NCI-H82 treated with DMSO at 0.1 percent for 48 hours (cell line): ENCODE data around the gene MSLN.

Source experiments
- DNase-seq: peaks from one replicate; lab custom pipeline; 2025; ENCODE audit not compliant: unreplicated experiment; lab: John Stamatoyannopoulos, UW

MSLN gene

DNA sequence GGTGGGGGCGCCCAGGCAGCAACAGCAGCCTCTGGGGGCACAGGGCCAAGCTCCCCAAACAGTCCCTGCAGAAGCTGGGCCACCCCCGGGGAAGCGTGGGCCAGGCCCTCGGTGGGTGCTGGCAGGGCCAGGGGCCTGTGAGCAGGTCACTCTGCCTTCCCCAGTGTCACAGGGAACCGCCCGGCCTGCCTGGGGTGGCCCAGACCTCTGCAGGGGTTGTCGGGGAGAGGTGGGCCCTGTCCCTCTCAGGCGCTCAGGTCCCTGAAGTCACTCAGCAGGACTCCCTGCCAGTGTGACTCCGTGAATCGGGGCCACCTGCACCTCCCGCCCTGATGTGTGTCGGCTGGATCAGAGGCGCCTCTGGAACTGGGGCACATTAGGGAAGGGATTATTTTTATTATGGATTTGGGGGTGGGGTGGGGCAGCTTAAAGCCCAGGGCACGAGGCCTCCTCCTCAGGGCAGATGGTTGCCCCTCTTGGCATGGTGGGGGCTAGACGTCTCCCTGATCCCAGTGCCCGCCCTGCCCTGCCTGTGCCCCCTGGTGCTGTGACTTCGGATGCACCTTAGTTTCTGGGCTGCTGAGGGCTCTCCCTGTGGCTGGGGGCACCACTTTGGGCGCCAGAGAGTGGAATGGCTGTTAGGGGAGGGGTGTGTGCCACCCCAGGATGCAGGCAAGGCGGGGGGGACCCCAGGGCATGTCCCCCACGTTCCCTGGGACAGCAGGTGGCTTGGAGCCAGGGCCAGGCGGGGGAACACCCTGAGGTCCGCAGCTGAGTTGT, 41.2 kb downstream of the MSLN start:
- no peak for DNase-seq

DNA sequence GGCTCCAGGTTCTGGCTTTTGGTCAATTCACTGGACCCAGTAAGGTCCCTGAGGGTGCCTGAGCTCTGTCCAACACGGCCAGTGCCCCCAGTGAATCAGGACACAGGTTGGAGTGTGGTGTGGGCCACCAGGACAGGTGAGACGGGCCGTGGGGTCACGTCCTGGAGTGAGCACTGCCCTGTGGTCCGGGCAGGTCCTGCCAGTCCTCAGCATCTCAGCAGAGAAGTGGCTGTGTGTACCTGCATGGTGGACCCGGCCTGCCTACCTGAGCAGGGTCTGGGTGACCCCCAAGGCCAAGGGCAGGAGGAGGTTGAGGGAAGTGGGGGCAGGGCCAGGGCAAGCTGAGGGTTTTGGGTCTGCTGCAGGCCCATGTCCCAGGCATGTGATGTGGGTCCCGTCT, 41.9 kb downstream of the MSLN start:
- no peak for DNase-seq

DNA sequence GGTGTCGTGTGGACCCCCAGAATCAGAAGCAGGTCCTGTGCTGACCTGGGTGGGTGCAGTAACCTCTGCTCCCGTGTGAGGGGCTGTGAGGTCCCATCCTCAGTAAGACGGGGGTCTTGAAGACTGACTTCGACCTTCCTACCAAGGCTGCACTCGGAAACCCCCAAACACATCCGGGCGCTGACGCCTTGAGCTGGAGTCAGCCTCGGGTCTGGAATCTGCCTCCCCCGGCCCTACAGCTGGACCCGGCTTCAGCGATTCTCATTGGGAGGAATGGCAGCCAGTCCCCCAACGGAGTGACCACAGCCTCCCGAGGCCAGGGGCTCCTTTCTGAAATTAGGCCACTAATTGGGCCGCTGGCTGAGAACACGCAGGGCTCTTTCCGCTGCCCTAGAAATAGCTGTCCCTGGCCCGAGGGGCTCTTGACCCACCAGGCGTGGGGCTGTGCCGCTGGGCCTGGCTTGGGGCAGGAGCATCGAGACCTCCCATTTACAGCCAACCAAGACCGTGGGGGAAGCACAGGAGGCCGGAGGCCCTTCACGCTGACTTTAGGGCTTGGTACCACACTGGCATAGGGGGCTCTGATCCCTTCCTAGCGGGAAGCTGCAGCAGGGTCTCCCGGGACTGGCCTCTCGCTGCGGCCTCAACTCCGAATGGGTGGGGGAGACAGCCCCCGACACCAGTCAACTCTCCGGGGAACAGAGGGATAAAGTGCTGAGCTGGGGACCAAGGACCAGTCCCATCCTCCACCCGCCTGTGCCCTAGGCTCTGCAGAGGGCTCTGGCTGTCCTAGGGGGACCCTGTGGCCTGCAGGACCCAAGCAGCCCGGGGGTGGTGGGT, 42.6 kb downstream of the MSLN start:
- DNase-seq = no peak

DNA sequence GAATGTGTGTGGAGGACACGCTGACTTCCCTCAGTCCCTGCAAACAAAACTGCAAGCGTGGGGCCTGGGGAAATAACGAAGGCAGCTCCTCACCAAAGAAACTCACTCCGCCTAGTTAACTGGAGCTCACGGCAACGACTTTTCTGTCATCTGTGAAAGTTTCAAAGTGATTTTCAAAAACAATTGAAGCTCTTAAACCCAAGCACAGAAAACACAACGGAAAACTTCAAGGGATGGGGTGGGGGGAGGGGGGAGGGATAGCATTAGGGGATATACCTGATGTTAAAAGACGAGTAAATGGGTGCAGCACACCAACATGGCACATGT, 43.2 kb downstream of the MSLN start:
- no peak for DNase-seq

DNA sequence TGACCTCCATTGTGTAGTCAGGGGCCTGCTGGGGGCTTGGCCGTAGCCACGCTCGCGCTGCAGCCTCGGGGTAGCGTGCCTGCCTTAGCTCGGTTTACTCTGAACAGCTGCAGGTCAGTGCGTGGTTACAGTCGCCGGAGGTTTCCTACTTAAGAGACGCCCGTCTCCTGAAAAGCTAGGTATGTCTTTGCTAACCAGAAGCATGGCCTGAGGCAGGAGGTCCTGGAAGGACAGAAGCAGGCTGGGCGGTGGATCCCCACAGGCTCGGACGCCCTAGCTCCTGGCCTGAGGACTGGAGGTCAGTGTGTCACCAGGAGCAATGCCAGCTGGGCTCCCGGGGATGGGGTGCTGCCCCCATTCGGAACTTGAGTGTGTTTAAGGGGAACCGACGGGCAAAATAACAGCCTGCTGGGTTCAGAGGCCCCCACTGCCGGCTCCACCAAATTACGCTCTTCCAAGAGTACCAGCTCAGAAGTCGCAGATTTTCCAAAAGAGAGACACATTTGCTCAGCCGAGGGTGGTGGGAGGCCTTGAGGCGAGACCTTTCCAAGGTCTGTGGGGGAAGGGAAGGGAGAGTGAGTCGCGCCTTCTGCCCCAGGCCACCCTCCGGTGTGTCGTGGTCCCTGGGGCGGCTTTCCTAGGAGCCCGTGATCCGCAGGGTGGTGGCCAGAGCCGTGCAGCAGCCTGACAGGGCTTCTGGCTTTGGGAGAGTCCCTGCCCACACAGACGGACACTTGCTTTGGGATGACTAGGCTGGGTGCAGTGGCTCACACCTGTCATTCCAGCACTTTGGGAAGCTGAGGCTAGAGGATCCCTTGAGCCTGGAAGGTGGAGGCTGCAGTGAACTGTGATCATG, 43.9 kb downstream of the MSLN start:
- no peak for DNase-seq

DNA sequence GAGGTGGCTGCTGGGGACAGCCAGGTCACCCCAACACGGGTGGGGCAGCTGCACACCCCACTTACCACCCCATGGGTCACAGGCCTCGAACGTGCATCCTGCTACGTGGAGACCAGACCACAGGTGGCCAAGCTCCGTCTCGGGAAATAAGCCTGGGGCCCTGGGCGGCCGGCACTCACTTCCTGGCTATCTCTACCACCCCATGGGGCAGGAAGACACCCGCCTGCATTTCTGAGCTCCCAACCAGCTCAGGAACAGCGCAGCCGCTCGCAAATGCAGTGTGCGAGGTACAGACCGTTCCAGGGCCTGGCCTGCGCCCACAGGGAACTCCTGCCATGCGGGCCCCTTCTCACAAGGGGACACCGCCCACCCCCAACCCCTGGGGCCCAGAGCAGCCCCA, 44.9 kb downstream of the MSLN start:
- DNase-seq = no peak

DNA sequence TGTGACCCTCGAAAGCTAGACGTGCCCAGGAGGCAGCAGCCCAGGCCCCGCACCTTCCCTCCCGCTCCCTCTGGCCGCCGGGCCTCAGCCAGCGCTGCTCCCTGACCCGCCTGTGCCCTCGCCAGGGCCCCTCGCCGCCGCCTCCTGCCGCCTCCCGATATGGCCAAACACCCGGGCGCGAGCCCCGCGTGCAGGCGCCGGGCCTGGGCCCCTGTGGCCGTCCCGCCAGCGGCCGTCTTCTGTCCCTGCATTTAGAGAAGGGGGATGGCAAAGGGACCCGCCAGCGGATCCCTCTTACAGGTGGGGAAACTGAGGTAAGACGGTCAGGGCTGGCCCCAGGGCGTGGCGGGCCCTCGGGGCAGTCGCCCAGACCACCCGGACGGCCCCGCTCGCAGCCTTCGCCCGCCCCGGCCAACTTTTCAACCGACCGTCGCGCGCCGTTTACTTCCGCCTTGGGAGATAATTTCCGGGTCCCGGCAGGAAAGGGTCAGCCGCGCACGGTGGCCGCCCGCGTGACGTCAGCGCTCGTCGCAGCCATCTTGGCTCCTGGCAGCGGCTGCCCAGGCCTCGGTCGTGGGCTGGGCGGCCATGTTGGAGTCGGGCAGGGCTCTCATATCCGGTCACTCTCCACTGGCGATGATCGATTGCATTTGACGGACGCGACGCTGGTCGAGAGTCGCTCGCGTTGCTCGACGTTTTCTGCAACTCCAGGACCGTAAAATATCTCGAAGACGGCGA, 47.0 kb downstream of the MSLN start:
- peak; percentile 48 for DNase-seq

DNA sequence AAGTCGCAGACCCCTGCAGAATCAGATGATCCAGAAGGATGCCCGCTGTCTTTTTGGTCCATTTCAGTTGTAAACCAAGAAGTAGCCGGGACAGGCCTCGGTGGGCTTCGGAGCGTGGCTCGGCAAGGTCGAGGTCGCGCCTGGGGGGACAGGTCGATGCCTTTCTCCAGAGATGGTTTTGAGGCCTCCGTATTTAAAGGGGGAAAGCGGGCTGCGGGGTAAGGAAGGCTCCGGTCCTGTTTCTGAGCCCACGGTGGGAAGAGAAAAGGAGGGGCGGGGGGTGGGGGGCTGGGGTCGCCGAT, 47.5 kb downstream of the MSLN start:
- DNase-seq = no peak

DNA sequence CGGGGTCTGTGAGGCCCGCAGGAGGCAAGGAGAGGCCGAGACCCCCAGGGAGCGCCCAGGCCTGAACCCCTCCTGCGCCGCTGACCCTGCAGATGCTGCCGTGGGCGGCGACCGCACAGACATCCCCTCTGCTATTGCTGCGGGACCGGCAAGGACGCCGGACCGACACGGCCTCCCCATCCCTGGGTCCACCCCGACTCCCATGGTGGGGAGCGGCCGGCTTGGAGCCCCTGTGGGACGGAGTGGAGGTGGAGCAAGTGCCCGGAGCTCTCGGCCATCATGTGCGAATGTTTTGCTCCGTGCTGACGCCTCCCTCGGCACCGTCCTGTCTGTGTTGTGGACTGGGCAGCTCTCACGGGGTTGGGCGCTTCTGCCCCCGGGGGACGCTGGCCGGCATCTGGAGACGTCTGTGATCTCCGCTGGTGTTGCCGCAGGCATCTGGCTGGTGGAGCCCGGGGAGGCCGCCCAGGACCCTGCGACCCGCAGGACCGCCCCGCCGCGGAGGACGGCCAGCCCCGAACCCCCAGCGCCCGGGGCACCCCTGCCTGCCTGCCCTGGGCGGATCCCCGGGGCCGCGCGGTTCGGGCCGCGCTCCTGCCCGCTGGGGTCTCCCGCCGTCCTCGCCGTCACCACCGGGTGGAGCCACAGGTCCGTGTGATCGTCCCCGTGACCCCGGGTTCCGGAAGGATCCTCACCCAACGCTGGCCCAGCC, 52.8 kb downstream of the MSLN start:
- no peak for DNase-seq

DNA sequence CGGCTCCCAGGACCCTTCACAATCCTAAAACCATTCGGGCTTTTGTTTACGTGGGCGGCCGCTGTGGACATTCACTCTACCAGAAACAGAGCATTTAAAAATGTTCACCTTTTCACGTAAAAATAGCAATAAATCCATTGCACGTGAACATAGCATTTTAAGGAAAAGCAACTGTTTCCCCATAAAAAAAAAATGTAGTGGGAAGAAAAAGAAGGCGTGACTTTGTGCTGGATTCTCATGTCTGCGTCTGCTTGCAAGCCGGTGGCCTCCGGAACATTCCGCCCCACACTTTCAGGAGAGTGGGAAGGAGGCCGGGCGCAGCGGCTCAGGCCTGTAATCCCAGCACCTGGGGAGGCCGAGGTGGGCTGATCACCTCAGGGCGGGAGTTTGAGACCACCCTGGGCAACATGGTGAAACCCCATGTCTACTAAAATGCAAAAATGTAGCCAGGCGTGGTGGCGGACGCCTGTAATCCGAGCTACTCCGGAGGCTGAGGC, 53.4 kb downstream of the MSLN start:
- no peak for DNase-seq

DNA sequence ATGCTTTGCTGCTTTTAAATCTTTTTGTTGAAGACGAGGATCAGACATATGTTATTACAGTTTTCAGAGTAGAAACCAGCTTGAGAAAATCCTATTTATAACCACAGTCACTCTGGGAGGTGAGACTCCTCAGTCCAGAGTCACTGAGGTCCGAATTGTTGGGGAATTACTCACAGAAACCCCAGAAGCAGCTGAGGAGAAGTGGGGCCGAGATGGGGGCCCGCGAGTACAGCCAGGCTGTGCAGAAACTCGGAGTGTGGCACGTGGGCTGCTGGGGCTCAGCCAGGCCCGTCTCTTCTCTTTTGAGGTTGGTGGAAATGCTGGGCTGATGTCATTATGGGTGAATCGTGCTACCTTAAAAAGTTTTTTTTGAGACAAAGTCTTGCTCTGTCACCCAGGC, 54.4 kb downstream of the MSLN start:
- DNase-seq = no peak

DNA sequence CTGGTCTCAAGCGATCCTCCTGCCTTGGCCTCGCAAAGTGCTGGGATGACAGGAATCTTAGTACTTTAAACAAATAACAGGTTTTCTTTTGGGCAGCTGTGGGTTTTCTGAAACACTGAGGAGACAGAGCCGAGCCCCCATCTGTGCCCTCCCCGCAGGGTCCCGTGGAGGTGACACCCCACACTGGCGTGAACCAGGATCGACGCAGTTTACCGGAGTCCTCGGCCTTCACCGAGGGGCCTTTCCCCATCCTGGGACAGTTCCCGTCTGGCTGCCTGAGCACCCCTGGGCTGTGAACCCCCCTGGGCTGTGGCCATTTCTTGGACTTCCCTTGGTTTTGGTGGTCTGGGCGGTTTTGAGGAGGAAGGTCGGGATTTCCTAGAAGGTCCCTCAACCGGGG, 55.3 kb downstream of the MSLN start:
- DNase-seq = no peak

DNA sequence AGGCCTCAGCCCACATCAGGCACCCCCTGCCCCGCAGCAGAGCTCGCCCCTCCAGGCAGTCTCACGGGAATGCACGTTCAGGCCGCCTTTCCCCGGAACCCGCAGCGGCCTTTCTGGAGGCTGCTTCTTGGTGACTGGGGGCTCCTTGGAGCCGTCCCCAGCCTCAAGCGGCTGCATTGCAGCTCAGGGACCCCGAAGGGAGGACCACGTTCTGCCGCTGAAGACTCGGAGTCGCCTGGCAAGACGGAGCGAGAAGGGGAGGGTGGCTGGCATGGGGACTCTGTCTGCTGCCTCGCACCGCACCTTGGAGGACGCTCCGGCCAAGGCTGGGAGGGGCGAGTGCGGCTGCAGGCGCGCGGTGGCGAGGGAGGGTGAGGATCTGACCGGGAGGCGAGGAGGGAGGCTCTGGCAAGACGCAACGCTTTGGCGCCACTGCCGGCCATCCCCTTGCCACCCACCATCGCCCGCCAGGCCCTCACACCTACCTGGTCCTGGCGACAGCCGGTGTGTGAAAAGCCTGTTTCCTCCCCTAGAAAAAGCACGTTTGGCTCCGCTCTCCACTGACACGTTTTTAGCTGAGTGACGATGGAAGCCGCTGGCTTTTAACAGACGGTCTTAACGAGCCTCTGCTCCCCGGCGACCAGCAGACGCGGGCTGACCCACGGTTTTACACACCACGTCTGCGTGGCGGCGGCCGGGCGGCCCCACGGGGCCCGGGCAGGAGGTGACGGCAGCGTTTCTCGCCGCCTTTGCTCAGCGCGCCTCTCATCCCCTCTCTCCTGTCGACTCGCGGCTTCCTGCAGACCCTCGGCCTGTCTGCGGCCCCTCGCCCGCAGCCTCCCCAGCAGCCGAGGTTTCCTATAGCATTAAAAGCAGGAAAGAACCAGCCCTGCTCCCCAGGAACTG, 56.7 kb downstream of the MSLN start:
- DNase-seq = no peak

DNA sequence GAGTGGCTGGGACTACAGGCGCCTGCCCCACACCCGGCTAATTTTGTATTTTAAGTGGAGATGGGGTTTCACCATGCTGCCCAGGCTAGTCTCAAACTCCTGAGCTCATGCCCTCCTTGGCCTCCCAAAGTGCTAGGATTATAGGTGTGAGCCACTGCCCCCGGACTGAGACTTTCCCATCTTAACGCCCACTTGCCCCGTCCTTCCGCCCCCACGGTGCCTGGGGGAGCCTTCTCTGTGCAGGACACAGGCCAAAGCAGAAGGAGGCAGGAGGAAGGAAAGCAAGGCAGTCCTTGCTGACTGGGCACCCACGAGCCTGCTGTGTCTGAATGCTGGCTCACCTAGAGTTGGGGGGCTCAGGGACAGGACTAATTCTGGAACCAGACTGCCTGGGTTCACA, 57.6 kb downstream of the MSLN start:
- no peak for DNase-seq
